K562 (cell line): Measurements from ENCODE around the gene SOCS3. TPM values are rescaled to one million over a fixed set of nuclear protein-coding genes. Genes with fewer than 3 reads are reported as not detected.

Source experiments
- ATAC-seq: fragments of 200-7000 bp; cut with Tn5 transposase; 3 replicates; pipeline ENCODE4 v1.9.1; 2020; ENCODE audit warnings: moderate library complexity
- BruUV-seq: library from RNA; stranded (reverse); fragments of 400-500 nt; replicated peaks from 2 replicates; lab custom pipeline; 2021; lab: Mats Ljungman, UMichigan
- CTCF ChIA-PET: fragments of 300-600 bp; formaldehyde crosslinking; extraction: SDS; loops from one replicate; lab custom pipeline; 2021; ENCODE audit warnings: low intra/inter-chr PET ratio; lab: Yijun Ruan, JAX
- POLR2A ChIA-PET: fragments of 300-600, 350-650 bp; sonication (Branson Sonifier 250); formaldehyde crosslinking; extraction: SDS; loops from one replicate; lab custom pipeline; 2021; ENCODE audit warnings: antibody characterized with exemption, inconsistent platforms; lab: Yijun Ruan, JAX
- DNase-seq, 4 experiments: peaks; one replicate each; pipeline versions ENCODE4 v3.0.0 to v3.0.0-alpha.2; 2011 to 2018; ENCODE audit warnings: low spot score in 3 of 4, mixed read lengths in 3 of 4; ENCODE audit errors: extremely low read depth in 1 of 4
- FAIRE-seq: peaks from 2 replicates; lab custom pipeline; 2011; peaks lifted over from hg19 to GRCh38; lab: Jason Lieb, UNC
- H2AFZ ChIP-seq: 2 replicates; pipeline ENCODE4 v1.6.0; 2011; ENCODE audit warnings: low read depth, low read length, control low read depth, inconsistent platforms
- H3K27ac ChIP-seq: fragments of 200-600 bp; 3 replicates; pipeline ENCODE4 v1.8.0; 2011; ENCODE audit warnings: low read depth, mild to moderate bottlenecking, control low read depth, inconsistent platforms, low read length, moderate library complexity, mixed read lengths; ENCODE audit errors: extremely low read depth
- H3K27me3 ChIP-seq, 2 experiments: fragments of 300-600 bp in 1 of 2; 2 replicates in 1 of 2; 3 replicates in 1 of 2; pipeline versions ENCODE4 v1.6.0 to v1.8.0; 2011; ENCODE audit warnings: inconsistent platforms in 2 of 2, low read length in 2 of 2, mild to moderate bottlenecking in 1 of 2, mixed read lengths in 1 of 2, moderate library complexity in 1 of 2; ENCODE audit not compliant: control insufficient read depth in 2 of 2, insufficient read depth in 2 of 2
- H3K36me3 ChIP-seq: fragments of 300-600 bp; 3 replicates; pipeline ENCODE4 v1.8.0; 2011; ENCODE audit warnings: mild to moderate bottlenecking, low read length, inconsistent platforms; ENCODE audit not compliant: control insufficient read depth, insufficient read depth
- H3K4me1 ChIP-seq, 2 experiments: fragments of 200-600 bp in 1 of 2; replicated peaks in 1 of 2; 2 replicates in 1 of 2; 3 replicates in 1 of 2; pipeline versions ENCODE4 v1.5.1 to v1.8.0; 2011; ENCODE audit warnings: inconsistent platforms in 2 of 2, low read length in 2 of 2, mild to moderate bottlenecking in 1 of 2, mixed read lengths in 1 of 2, moderate library complexity in 1 of 2; ENCODE audit not compliant: control insufficient read depth in 2 of 2, insufficient read depth in 2 of 2
- H3K4me2 ChIP-seq: 2 replicates; pipeline ENCODE4 v1.6.1; 2011; ENCODE audit warnings: low read length, control low read depth, inconsistent platforms, mixed read lengths; ENCODE audit not compliant: insufficient read depth
- H3K4me3 ChIP-seq: fragments of 200-600 bp; sonication (generic), shearing (Covaris generic); 2 replicates; pipeline ENCODE4 v1.5.1; 2016; ENCODE audit warnings: control low read depth, inconsistent platforms
- H3K79me2 ChIP-seq: fragments of 200-600 bp; 3 replicates; pipeline ENCODE4 v1.8.0; 2011; ENCODE audit warnings: low read length, inconsistent platforms; ENCODE audit not compliant: control insufficient read depth, insufficient read depth
- H3K9ac ChIP-seq, 2 experiments: 2 replicates each; pipeline versions ENCODE4 v1.6.0 to v1.6.1; 2011; ENCODE audit warnings: low read depth in 2 of 2, low read length in 2 of 2, control low read depth in 1 of 2, inconsistent platforms in 1 of 2, mild to moderate bottlenecking in 1 of 2, mixed read lengths in 1 of 2; ENCODE audit not compliant: insufficient read depth in 1 of 2
- H3K9me1 ChIP-seq: one replicate; pipeline ENCODE4 v1.6.0; 2011; ENCODE audit warnings: inconsistent platforms, mild to moderate bottlenecking, low read length, moderate library complexity; ENCODE audit not compliant: control insufficient read depth, insufficient read depth
- H3K9me3 ChIP-seq: replicated peaks from 2 replicates; pipeline ENCODE4 v1.5.1; 2011; ENCODE audit warnings: low read depth, low read length, inconsistent platforms; ENCODE audit not compliant: control insufficient read depth, insufficient read depth
- H4K20me1 ChIP-seq: replicated peaks from 2 replicates; pipeline ENCODE4 v1.6.1; 2011; ENCODE audit warnings: low read length, inconsistent platforms, mixed read lengths; ENCODE audit not compliant: control insufficient read depth, insufficient read depth
- CBX5 ChIP-seq: IDR thresholded peaks from 2 replicates; pipeline ENCODE4 v1.6.1; 2014; ENCODE audit warnings: low read depth, borderline replicate concordance
- ELF4 ChIP-seq: fragments of 450-650 bp; formaldehyde crosslinking; IDR thresholded peaks from 2 replicates; pipeline ENCODE4 v1.4.0; 2022; ENCODE audit warnings: missing genetic modification characterization
- ETS2 ChIP-seq: IDR thresholded peaks from 2 replicates; pipeline ENCODE4 v1.6.1; 2016; ENCODE audit warnings: borderline replicate concordance, missing genetic modification characterization, mild to moderate bottlenecking, moderate library complexity, missing compliant biosample characterization; ENCODE audit not compliant: poor library complexity, severe bottlenecking
- GMEB1 ChIP-seq: fragments of 250-450 bp; sonication (Bioruptor Pico); IDR thresholded peaks from 2 replicates; pipeline ENCODE4 v1.4.0; 2020; ENCODE audit warnings: mild to moderate bottlenecking
- JUN ChIP-seq, 2 experiments: sonication (generic) in 1 of 2; formaldehyde crosslinking in 1 of 2; IDR thresholded peaks; 2 replicates each; pipeline versions ENCODE4 v1.6.1 to v1.8.0; 2012 to 2022; ENCODE audit warnings: borderline replicate concordance in 2 of 2, mild to moderate bottlenecking in 2 of 2, improper control_type of control experiment in 1 of 2, low read depth in 1 of 2, low read length in 1 of 2, missing genetic modification reagents in 1 of 2
- NFIX ChIP-seq: fragments of 250-450 bp; sonication (Bioruptor Pico); IDR thresholded peaks from 2 replicates; pipeline ENCODE4 v1.4.0; 2020; ENCODE audit warnings: low read depth, mild to moderate bottlenecking, moderate library complexity
- SIRT6 ChIP-seq: IDR thresholded peaks from one replicate; pipeline ENCODE4 v1.6.1; 2012; ENCODE audit warnings: low read depth, mild to moderate bottlenecking, control low read depth, inconsistent platforms, low read length, moderate library complexity
- TSHZ1 ChIP-seq: fragments of 250-450 bp; sonication (Bioruptor Pico); IDR thresholded peaks from 2 replicates; pipeline ENCODE4 v1.4.0; 2020; ENCODE audit warnings: mild to moderate bottlenecking, moderate library complexity
- XRCC5 ChIP-seq: fragments of 200-400 bp; formaldehyde crosslinking; IDR thresholded peaks from 2 replicates; pipeline ENCODE4 v1.6.1; 2017; ENCODE audit warnings: low read depth, mild to moderate bottlenecking, low read length
- ZFP1 ChIP-seq: fragments of 450-650 bp; formaldehyde crosslinking; IDR thresholded peaks from 2 replicates; pipeline ENCODE4 v1.4.0; 2020; ENCODE audit warnings: mild to moderate bottlenecking, mixed read lengths
- ZKSCAN1 ChIP-seq: fragments of 150-350 bp; IDR thresholded peaks from 2 replicates; pipeline ENCODE4 v1.6.1; 2016; ENCODE audit warnings: low read depth, low read length
- ZNF124 ChIP-seq: sonication (generic); formaldehyde crosslinking; IDR thresholded peaks from 2 replicates; pipeline ENCODE4 v1.8.1; 2022; ENCODE audit warnings: missing genetic modification reagents
- WGBS: fragments of 100-300 bp; shearing (Covaris generic); methylation state at CpG from one replicate; pipeline ENCODE4 v1.1.6; 2016; ENCODE audit warnings: low coverage, mixed read lengths; ENCODE audit not compliant: insufficient coverage; ENCODE audit errors: missing lambda C conversion rate; 5-methylcytosine and 5-hydroxymethylcytosine counted together
- in situ Hi-C: fragments of 300-500 bp; cut with MboI; formaldehyde crosslinking; loops from 4 replicates; pipeline ENCODE4 v1.15.0; 2018; ENCODE audit warnings: inconsistent platforms, mixed read lengths
- intact Hi-C: fragments of 100-400 bp; cut with micrococcal nuclease; formaldehyde crosslinking; loops from 2 replicates; pipeline ENCODE4 v1.14.2; 2022
- polyA plus RNA-seq, 8 experiments: library from polyadenylated mRNA; depleted of rRNA in 4 of 8; stranded (reverse) in 5 of 8; unstranded in 3 of 8; fragments of >200 nt; fragmentation: Nextera tagmentation in 2 of 8; fragmentation: Illumina TruSeq in 1 of 8; extraction: Ambion mirVana in 2 of 8; extraction: Trizol in 1 of 8; gene quantifications; 2 replicates each; pipeline versions ENCODE4 v1.2.1 to v1.2.3, GENCODE V29; 2011 to 2014; ENCODE audit warnings: inconsistent platforms in 1 of 8, missing spikeins in 1 of 8
- total RNA-seq, 7 experiments: library from RNA; depleted of rRNA in 6 of 7; stranded (reverse); fragments of >200 nt in 6 of 7; fragmentation: Illumina TruSeq in 2 of 7; extraction: Trizol in 2 of 7; gene quantifications; 2 replicates each; pipeline versions ENCODE4 v1.2.1 to v1.2.3, GENCODE V29; 2011 to 2021; ENCODE audit warnings: low replicate concordance in 1 of 7

SOCS3 gene
- total and polyA plus RNA-seq, 9 of the 15 experiments (the other 6 are each of a cell fraction or from before 2014, with no cell fraction given): 0.56 to 38.9 (median 13.7) TPM

GRCh38 chr17:78401246-78401645, 41.4 kb upstream of the SOCS3 start:
- peaks cover 0 to 4% of the 10 kb centered on the region in 2 experiments; a peak in 1 of 5 replicates for H3K4me1 ChIP-seq
- no peaks in the 10 kb centered on the region for H3K9me1 ChIP-seq
- intact Hi-C loops (no loop called here), in situ Hi-C loops (no loop called here)
- 0 out of 3 replicates have a peak, but pooled peaks cover under 1% of the 10 kb centered on the region for H3K79me2 ChIP-seq
- ChIA-PET POLR2A (interaction anchor here (0.6 to 1.4 kb wide), 3 partner anchors 10 to 43 kb away, joined by 3 to 6 read pairs (median 3); no protein-coding TSS in a partner anchor), CTCF (no interaction called here)
- H4K20me1 ChIP-seq: no peaks in the 10 kb centered on the region
- WGBS: 69% methylated on average over 6 of the region's 6 CpGs
- H3K27me3 ChIP-seq: no peaks in the 10 kb centered on the region
- ATAC-seq (no peak), DNase-seq (no peak), FAIRE-seq (no peak)
- no peaks in the 10 kb centered on the region for H3K9me3 ChIP-seq
- H3K4me3 ChIP-seq: no peak overlapping the region
- peaks cover 86% of the 10 kb centered on the region; the same call in 2 of the 3 replicates for H3K36me3 ChIP-seq
- no TSS peak for BruUV-seq
- H3K27ac ChIP-seq: no peak overlapping the region
- TF ChIP-seq SIRT6: no peak
- TF ChIP-seq ZKSCAN1: no peak
- no peak for TF ChIP-seq CBX5
- TF ChIP-seq GMEB1 (CRISPR knock-in tag): no peak
- no peak for TF ChIP-seq ZNF124 (CRISPR knock-in tag)
- TF ChIP-seq ZFP1 (CRISPR knock-in tag): no peak
- TF ChIP-seq ELF4 (CRISPR knock-in tag): no peak
- TF ChIP-seq ETS2 (tag): no peak
- TF ChIP-seq TSHZ1 (CRISPR knock-in tag): no peak
- TF ChIP-seq JUN (IDR thresholded peaks at IDR 0.05; ENCODE audit: borderline replicate concordance, low read depth, low read length): no peak
- no peak for TF ChIP-seq JUN (CRISPR knock-in tag; IDR thresholded peaks at IDR 0.05; ENCODE audit: borderline replicate concordance)
- TF ChIP-seq NFIX: no peak
- no peak for TF ChIP-seq XRCC5
- no peak overlapping the region for H3K9ac ChIP-seq
- H3K4me2 ChIP-seq: no peak overlapping the region
- H2AFZ ChIP-seq: no peak overlapping the region
